ENCODE data around the gene NFAT5. TPM values are rescaled to one million over a fixed set of nuclear protein-coding genes. Genes with fewer than 3 reads are reported as not detected.
"Not testable (repeated sequence)": the region's sequence is repeated elsewhere in the genome, so short reads cannot be mapped to it uniquely, and the experiment has no call there.

Gene NFAT5
- total and polyA plus RNA-seq, 8 donors: 1.2 to 57.2 (median 21.5) TPM

- Histone ChIP-seq H3K4me1 (peaks cover 0 to 46% (median 17%) of the 10 kb centered on the region in 4 donors), H3K27me3 (no peaks in the 10 kb centered on the region), H3K36me3 (peaks cover 0 to 5% (median 0%) of the 10 kb centered on the region in 4 donors), H3K4me3 (no peak overlapping the region), H3K9me3 (no peaks in the 10 kb centered on the region), H3K27ac (no peak overlapping the region)
- no peak for TF ChIP-seq POLR2A (IDR thresholded peaks at IDR 0.05)
- TF ChIP-seq EP300 (IDR thresholded peaks at IDR 0.05): no peak
- no peak for TF ChIP-seq POLR2AphosphoS5 (IDR thresholded peaks at IDR 0.05)
- no peak for TF ChIP-seq CTCF (IDR thresholded peaks at IDR 0.05)
- no peak for DNase-seq
- WGBS, 5 donors: 66 to 92% (median 80%) methylated on average over 2 of the region's 2 CpGs
- intact Hi-C loops (cut with DNase I; ENCODE audit: low total_unique reads): no loop called here
These were observed 14.2 kb downstream of the NFAT5 start for GRCh38 chr16:69579783-69580481.

- no peak overlapping the region for H3K27ac ChIP-seq
- intact Hi-C loops (cut with DNase I; ENCODE audit: low total_unique reads): no loop called here
- peaks cover 0 to 5% (median 1%) of the 10 kb centered on the region in 4 donors for H3K36me3 ChIP-seq
- H3K4me3 ChIP-seq: no peak overlapping the region
- H3K4me1 ChIP-seq: peaks cover 0 to 55% (median 17%) of the 10 kb centered on the region in 4 donors
- no peaks in the 10 kb centered on the region for H3K27me3 ChIP-seq
- H3K9me3 ChIP-seq: no peaks in the 10 kb centered on the region
- no peak for TF ChIP-seq CTCF (IDR thresholded peaks at IDR 0.05)
- TF ChIP-seq POLR2A (IDR thresholded peaks at IDR 0.05): no peak
- no peak for TF ChIP-seq POLR2AphosphoS5 (IDR thresholded peaks at IDR 0.05)
- TF ChIP-seq EP300 (IDR thresholded peaks at IDR 0.05): no peak
- DNase-seq: no peak
These were observed 15.5 kb downstream of the NFAT5 start for GRCh38 chr16:69581297-69581696.

GRCh38 chr16:69584493-69584892 is 18.7 kb downstream of the NFAT5 start:
- H3K4me3 ChIP-seq; intact Hi-C loops (cut with DNase I; ENCODE audit: low total_unique reads); DNase-seq; H3K27ac ChIP-seq; H3K36me3 ChIP-seq; H3K9me3 ChIP-seq; H3K27me3 ChIP-seq: not testable (repeated sequence)
- 95 to 99% (median 98%) methylated on average over 5 of the region's 5 CpGs for whole genome bisulfite sequencing, 5 donors
- H3K4me1 ChIP-seq: peaks cover 0 to 31% (median 14%) of the 10 kb centered on the region in 4 donors

- TF ChIP-seq EP300 (IDR thresholded peaks at IDR 0.05): no peak
- TF ChIP-seq POLR2A (IDR thresholded peaks at IDR 0.05): no peak
- TF ChIP-seq POLR2AphosphoS5 (IDR thresholded peaks at IDR 0.05): no peak
- TF ChIP-seq CTCF (IDR thresholded peaks at IDR 0.05): no peak
- Histone ChIP-seq H3K4me1 (peaks cover 0 to 42% (median 22%) of the 10 kb centered on the region in 4 donors), H3K36me3 (peaks cover 0 to 5% (median 0%) of the 10 kb centered on the region in 4 donors), H3K9me3 (no peaks in the 10 kb centered on the region), H3K27ac (no peak overlapping the region), H3K4me3 (no peak overlapping the region), H3K27me3 (no peaks in the 10 kb centered on the region)
- intact Hi-C loops (cut with DNase I; ENCODE audit: low total_unique reads): no loop called here
- DNase-seq: no peak
- 71 to 76% (median 72%) methylated on average over 7 of the region's 7 CpGs for WGBS, 5 donors
These were observed 23.9 kb downstream of the NFAT5 start for GRCh38 chr16:69589434-69590269.
